GM18511 (cell line): ENCODE results near the gene PPIL6.
A peak's percentile ranks its signal among the peaks of the same experiment; 100 is the strongest.

Source experiments
- ATAC-seq: cut with Tn5 transposase; IDR thresholded peaks from one replicate; pipeline ENCODE4 v1.9.1; 2021; ENCODE audit warnings: mild to moderate bottlenecking, moderate library complexity; ENCODE audit not compliant: unreplicated experiment

The PPIL6 gene

GRCh38 chr6:109449795-109450673, 9.6 kb upstream of the PPIL6 start:
- ATAC-seq = no peak

GRCh38 chr6:109449064-109449794, 8.8 kb upstream of the PPIL6 start:
- no peak for ATAC-seq

- no peak for ATAC-seq
Measured at GRCh38 chr6:109448615-109449014, 8.2 kb upstream of the PPIL6 start.

- ATAC-seq = no peak
Measured at GRCh38 chr6:109447878-109448555, 7.6 kb upstream of the PPIL6 start.

- ATAC-seq = no peak
Measured at GRCh38 chr6:109447087-109447486, 6.7 kb upstream of the PPIL6 start.

- no peak for ATAC-seq
Measured at GRCh38 chr6:109446541-109446940, 6.1 kb upstream of the PPIL6 start.

- ATAC-seq = no peak
Measured at GRCh38 chr6:109446072-109446471, 5.6 kb upstream of the PPIL6 start.

GRCh38 chr6:109445382-109445781, 5.0 kb upstream of the PPIL6 start:
- ATAC-seq = no peak

- ATAC-seq = no peak
Measured at GRCh38 chr6:109443425-109443950, 3.1 kb upstream of the PPIL6 start.

- ATAC-seq = no peak
Measured at GRCh38 chr6:109442393-109442924, 2.0 kb upstream of the PPIL6 start.

- peak; percentile 41 for ATAC-seq
Measured at GRCh38 chr6:109441069-109441816, 815 bp upstream of the PPIL6 start.

GRCh38 chr6:109436041-109436440, 4.4 kb downstream of the PPIL6 start:
- ATAC-seq = no peak

GRCh38 chr6:109434456-109434855, 6.0 kb downstream of the PPIL6 start:
- no peak for ATAC-seq

GRCh38 chr6:109429496-109429895, 10.9 kb downstream of the PPIL6 start:
- no peak for ATAC-seq

GRCh38 chr6:109428889-109429477, 11.4 kb downstream of the PPIL6 start:
- no peak for ATAC-seq

- ATAC-seq = no peak
Measured at GRCh38 chr6:109424946-109425345, 15.5 kb downstream of the PPIL6 start.

GRCh38 chr6:109421184-109421583, 19.2 kb downstream of the PPIL6 start:
- no peak for ATAC-seq

- no peak for ATAC-seq
Measured at GRCh38 chr6:109420751-109421150, 19.7 kb downstream of the PPIL6 start.

GRCh38 chr6:109417646-109418045, 22.8 kb downstream of the PPIL6 start:
- no peak for ATAC-seq

GRCh38 chr6:109411034-109411433, 29.4 kb downstream of the PPIL6 start:
- ATAC-seq = no peak
